22Rv1 (cell line): ENCODE data around the gene SDK2.

Source experiments
- H3K27ac ChIP-seq: fragments of 450-650 bp; 2 replicates; pipeline ENCODE4 v1.5.1; 2017
- ZFX ChIP-seq: fragments of 450-650 bp; IDR thresholded peaks from 2 replicates; pipeline ENCODE4 v1.6.1; 2017; ENCODE audit warnings: antibody characterized with exemption, borderline replicate concordance
- TF ChIP-seq, protein P1 (sequence below): fragments of 450-650 bp; IDR thresholded peaks from 2 replicates; pipeline ENCODE4 v1.5.1; 2017; ENCODE audit warnings: mild to moderate bottlenecking

SDK2 gene

DNA sequence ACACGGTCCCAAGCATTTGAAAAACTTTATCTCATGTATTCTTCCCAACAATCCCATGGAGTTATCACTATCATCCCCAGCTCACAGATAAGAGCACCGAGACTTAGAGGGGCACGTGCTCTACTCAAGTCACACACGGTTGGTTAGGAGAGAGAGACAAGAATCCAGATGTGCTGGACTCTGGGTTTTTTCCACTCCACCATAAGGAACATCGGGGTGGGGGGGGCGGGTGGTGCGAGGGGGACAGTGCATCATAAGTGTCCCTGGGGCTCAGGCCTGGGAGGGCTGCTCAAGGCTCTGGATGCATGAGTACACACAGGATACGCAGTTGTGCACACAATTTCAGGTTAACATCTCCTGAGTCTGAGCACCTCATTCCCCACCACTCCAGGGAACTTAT, 339.8 kb downstream of the SDK2 start:
- TF ChIP-seq, protein P1, sequence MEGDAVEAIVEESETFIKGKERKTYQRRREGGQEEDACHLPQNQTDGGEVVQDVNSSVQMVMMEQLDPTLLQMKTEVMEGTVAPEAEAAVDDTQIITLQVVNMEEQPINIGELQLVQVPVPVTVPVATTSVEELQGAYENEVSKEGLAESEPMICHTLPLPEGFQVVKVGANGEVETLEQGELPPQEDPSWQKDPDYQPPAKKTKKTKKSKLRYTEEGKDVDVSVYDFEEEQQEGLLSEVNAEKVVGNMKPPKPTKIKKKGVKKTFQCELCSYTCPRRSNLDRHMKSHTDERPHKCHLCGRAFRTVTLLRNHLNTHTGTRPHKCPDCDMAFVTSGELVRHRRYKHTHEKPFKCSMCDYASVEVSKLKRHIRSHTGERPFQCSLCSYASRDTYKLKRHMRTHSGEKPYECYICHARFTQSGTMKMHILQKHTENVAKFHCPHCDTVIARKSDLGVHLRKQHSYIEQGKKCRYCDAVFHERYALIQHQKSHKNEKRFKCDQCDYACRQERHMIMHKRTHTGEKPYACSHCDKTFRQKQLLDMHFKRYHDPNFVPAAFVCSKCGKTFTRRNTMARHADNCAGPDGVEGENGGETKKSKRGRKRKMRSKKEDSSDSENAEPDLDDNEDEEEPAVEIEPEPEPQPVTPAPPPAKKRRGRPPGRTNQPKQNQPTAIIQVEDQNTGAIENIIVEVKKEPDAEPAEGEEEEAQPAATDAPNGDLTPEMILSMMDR, result no peak
- no peak for TF ChIP-seq ZFX
- H3K27ac ChIP-seq, result no peak overlapping the region

DNA sequence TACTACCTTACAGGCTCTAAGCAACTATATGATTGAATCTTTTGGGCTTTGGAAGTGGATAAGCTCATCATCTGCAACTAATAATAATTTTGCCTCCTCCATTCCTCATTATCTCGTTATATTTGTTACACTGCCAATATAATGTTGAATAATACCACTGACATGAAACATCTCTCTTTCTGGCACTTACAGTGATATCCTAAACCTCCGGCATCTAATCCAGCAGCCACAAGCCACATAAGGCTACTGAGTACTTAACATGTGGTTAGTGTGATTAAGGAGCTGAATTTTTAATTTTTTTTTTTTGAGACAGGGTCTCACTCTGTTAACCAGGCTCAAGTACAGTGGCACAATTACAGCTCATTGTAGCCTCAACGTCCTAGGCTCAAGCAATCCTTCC, 342.1 kb downstream of the SDK2 start:
- TF ChIP-seq, protein P1, result no peak
- TF ChIP-seq ZFX, result no peak

DNA sequence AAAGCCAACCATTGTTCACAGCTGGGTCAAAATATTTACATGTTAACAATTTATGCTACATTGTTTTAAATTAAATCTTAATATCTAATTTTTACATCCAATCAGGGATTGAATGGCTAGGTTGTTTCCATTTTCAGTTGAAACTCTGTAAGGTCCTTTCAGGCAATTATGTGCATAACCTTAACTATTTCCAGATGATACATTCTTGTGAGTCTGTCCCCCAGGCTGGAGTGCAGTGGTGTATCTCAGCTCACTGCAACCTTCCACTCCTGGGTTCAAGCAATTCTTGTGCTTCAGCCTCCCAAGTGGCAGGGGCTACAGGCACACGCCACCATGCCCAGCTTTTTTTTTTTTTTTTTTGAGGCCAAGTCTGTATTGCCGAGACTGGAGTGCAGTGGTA, 342.9 kb downstream of the SDK2 start:
- TF ChIP-seq, protein P1, result no peak
- TF ChIP-seq ZFX, result no peak
- H3K27ac ChIP-seq, result no peak overlapping the region

More for the DNA sequence above, 342.1 kb downstream of the SDK2 start:
- H3K27ac ChIP-seq, result no peak overlapping the region

DNA sequence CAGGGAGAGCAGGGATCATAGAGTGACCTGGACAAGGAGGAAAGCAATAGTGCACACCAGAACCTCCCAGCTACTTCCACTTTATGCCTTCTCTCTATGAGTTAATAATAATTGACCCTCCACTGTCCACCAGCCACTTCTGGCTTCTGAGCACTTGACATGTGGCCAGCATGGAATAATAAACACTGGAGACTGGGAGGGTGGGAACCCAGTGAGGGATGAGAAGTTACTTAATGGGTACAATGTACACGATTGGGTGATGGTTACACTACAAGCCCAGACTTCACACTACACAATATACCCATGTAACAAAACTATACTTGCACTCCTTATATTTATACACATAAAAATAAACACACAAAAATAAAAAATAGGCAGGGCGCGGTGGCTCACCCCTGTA, 343.9 kb downstream of the SDK2 start:
- H3K27ac ChIP-seq, result no peak overlapping the region
- TF ChIP-seq ZFX, result no peak
- TF ChIP-seq, protein P1, result no peak

DNA sequence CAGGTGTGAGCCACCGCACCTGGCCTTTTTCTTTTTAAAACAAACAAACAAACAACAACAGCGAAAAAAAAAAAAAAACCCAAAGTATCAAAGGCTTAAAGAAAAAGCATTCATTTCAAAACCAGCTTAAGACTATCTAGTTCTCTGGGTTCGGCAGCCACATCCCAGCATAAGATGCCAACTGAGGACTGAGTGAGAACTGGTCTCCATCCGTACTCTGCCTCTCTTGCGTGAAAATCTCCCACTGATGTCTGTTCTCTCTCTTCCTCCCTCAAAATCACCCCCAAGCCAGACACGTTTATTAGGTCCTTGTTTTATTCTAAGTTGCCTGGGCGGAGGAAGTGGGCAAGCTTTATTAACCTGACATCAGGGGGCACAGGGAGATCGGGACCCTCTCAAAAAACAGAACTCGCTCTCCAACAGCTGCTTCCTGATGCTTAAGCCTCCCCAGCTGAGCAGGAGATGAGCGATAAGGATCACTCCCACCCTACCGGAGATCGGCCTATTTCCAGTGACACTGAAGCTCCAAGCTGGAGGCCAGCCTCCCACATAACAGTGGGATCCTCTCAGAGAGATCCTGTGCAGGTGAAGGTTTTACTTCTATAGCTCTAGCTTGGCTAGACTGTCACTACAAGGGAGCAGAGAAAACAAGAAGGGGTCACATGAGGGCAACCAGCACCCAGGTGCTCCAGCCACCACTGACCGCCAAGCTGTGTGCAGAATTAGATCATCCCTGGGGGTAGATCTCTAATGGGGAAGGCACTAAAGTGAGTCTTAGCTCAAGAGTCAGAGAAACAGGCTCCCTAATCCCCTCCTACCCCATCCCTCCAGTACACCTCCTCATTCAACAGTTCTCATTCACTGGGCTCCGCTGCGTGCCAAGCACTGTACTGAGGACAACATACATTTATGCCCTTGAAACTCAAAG, 346.0 kb downstream of the SDK2 start:
- H3K27ac ChIP-seq, result no peak overlapping the region
- TF ChIP-seq, protein P1, result no peak
- no peak for TF ChIP-seq ZFX

DNA sequence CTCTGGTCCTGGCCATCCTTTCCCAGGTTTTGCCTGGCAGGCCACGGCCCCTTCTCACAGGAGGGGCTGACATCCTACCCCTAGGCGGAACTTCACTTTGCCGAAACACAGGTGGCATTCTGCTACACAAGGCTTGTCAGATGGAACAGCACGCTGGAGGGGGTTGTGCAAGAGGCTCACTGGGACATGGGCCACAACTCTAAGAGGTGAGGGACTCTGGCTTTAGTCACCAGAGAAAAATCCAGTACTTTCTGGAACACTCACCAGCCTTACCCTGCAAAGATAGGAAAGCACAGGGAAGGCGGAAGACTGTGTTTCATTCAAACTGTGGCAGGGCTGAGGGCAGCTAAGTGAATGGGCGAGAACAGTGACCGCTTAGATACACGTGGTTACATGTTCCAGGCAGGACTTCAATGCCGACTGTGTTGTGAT, 350.7 kb downstream of the SDK2 start:
- TF ChIP-seq, protein P1, result no peak
- no peak for TF ChIP-seq ZFX
- no peak overlapping the region for H3K27ac ChIP-seq

DNA sequence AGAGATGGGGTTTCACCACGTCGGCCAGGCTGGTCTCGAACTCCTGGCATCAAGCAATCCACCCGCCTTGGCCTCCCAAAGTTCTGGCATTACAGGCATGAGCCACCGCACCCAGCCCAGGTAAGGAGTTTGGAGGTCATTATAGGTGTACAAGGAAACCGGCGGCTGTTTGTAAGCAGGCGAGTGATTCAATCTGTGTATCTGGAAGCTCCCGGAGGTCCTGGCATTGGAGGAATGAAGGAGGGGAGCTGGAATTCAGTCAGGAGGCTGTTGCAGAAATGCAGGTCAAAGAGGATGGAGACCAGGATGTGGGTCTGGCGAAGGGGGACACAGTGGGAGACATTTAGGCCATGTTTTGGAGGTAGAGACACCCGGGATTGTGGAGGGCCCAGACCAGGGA, 351.2 kb downstream of the SDK2 start:
- TF ChIP-seq ZFX, result no peak
- TF ChIP-seq, protein P1, result no peak
- no peak overlapping the region for H3K27ac ChIP-seq
